IPS DF 19.7 (cell line): ENCODE results near the gene C16orf90.
"Not testable (repeated sequence)": the region's sequence is repeated elsewhere in the genome, so short reads cannot be mapped to it uniquely, and the experiment has no call there.

ENCODE experiments used
- DNase-seq: peaks from one replicate; pipeline ENCODE4 v3.0.0-alpha.2; 2013; ENCODE audit warnings: low read depth, low spot score

The C16orf90 gene

GRCh38 chr16:3484318-3485096, 10.8 kb downstream of the C16orf90 start:
- no peak for DNase-seq

GRCh38 chr16:3482659-3483241, 12.5 kb downstream of the C16orf90 start:
- DNase-seq: no peak

GRCh38 chr16:3481696-3482658, 13.3 kb downstream of the C16orf90 start:
- DNase-seq: no peak

GRCh38 chr16:3480901-3481695, 14.2 kb downstream of the C16orf90 start:
- no peak for DNase-seq

- DNase-seq: no peak
These were observed 15.6 kb downstream of the C16orf90 start for GRCh38 chr16:3479654-3480216.

- no peak for DNase-seq
These were observed 16.9 kb downstream of the C16orf90 start for GRCh38 chr16:3478242-3478925.

GRCh38 chr16:3476409-3476808, 18.9 kb downstream of the C16orf90 start:
- no peak for DNase-seq

GRCh38 chr16:3475604-3476375, 19.5 kb downstream of the C16orf90 start:
- DNase-seq: no peak

- DNase-seq: not testable (repeated sequence)
These were observed 20.4 kb downstream of the C16orf90 start for GRCh38 chr16:3474870-3475269.

- DNase-seq: no peak
These were observed 21.0 kb downstream of the C16orf90 start for GRCh38 chr16:3474136-3474779.

- not testable (repeated sequence) for DNase-seq
These were observed 21.7 kb downstream of the C16orf90 start for GRCh38 chr16:3473596-3473943.

GRCh38 chr16:3472878-3473595, 22.3 kb downstream of the C16orf90 start:
- DNase-seq: no peak

- no peak for DNase-seq
These were observed 23.6 kb downstream of the C16orf90 start for GRCh38 chr16:3471518-3472176.

- no peak for DNase-seq
These were observed 24.6 kb downstream of the C16orf90 start for GRCh38 chr16:3470723-3471122.

- DNase-seq: no peak
These were observed 25.6 kb downstream of the C16orf90 start for GRCh38 chr16:3469736-3470135.

- no peak for DNase-seq
These were observed 26.8 kb downstream of the C16orf90 start for GRCh38 chr16:3468501-3468900.

- DNase-seq: no peak
These were observed 27.4 kb downstream of the C16orf90 start for GRCh38 chr16:3467921-3468320.

GRCh38 chr16:3467182-3467581, 28.1 kb downstream of the C16orf90 start:
- no peak for DNase-seq
